Activated gamma-delta T cell treated with Interleukin-2 at 50 U/mL for 16 hours (primary cell): Measurements from ENCODE around the gene KHDRBS1.
A peak's percentile ranks its signal among the peaks of the same experiment; 100 is the strongest.
"Not testable (repeated sequence)": the region's sequence is repeated elsewhere in the genome, so short reads cannot be mapped to it uniquely, and the experiment has no call there.

Experiments used
- DNase-seq: peaks from one replicate; pipeline ENCODE4 v3.0.0-alpha.2; 2020

The KHDRBS1 gene, protein sequence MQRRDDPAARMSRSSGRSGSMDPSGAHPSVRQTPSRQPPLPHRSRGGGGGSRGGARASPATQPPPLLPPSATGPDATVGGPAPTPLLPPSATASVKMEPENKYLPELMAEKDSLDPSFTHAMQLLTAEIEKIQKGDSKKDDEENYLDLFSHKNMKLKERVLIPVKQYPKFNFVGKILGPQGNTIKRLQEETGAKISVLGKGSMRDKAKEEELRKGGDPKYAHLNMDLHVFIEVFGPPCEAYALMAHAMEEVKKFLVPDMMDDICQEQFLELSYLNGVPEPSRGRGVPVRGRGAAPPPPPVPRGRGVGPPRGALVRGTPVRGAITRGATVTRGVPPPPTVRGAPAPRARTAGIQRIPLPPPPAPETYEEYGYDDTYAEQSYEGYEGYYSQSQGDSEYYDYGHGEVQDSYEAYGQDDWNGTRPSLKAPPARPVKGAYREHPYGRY

DNA sequence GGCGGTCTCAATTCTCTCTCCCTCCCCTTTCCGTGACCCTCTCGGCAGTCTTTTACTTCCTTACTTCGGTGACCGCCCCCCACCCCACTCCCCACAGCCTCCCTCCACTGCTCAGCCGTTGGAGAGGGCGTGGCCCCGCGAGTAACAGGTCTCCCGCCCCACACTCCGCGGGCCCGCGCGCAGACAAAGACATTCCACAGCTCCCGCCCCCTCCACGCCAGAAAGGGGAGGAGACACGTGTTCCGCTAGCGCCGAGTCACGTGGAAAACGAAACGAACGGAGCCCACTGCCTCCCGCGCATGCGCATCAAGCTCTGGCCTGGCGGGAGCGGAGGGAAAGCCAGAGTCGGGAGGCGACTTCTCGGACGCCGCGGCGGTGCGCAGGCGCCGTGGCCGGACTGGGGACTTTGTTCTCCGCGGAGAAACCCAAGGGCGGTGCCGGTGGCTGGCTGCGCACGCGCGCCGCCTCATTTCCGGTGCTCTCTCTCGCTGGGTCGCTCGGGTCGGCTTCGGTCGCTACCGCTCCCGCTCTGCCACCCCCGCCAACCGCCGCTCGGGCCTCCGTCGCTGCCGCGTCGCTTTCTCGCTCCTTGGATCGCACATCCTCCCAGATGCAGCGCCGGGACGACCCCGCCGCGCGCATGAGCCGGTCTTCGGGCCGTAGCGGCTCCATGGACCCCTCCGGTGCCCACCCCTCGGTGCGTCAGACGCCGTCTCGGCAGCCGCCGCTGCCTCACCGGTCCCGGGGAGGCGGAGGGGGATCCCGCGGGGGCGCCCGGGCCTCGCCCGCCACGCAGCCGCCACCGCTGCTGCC, at the start of gene KHDRBS1:
Gene KHDRBS1, plus strand, starts transcription at position 483 of the 813 bp plus-strand sequence. Its CDS starts 128 bp downstream, at position 611.
- peak; percentile 98 for DNase-seq

GRCh38 chr1:31970873-31971272, 42.8 kb upstream of the KHDRBS1 start:
- no peak for DNase-seq

DNA sequence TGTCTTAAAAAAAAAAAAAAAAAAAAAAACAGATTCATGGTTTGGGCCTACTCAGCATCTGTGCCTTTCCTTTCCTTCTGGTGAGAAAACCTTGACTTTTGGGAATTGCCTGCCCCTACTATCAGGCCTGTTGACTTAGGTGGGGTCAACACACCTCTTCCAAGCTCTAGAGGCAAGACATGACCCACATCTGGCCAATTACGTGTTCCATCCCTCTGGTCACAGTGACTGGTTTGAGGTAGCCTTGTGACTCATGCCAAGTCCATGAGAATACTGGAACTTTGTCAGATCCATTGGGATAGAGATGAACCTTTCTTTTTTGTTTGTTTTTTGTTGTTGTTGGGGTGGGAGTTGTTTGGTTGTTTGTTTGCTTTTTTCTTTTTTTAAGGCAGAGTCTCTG, 37.3 kb upstream of the KHDRBS1 start:
- DNase-seq = no peak

DNA sequence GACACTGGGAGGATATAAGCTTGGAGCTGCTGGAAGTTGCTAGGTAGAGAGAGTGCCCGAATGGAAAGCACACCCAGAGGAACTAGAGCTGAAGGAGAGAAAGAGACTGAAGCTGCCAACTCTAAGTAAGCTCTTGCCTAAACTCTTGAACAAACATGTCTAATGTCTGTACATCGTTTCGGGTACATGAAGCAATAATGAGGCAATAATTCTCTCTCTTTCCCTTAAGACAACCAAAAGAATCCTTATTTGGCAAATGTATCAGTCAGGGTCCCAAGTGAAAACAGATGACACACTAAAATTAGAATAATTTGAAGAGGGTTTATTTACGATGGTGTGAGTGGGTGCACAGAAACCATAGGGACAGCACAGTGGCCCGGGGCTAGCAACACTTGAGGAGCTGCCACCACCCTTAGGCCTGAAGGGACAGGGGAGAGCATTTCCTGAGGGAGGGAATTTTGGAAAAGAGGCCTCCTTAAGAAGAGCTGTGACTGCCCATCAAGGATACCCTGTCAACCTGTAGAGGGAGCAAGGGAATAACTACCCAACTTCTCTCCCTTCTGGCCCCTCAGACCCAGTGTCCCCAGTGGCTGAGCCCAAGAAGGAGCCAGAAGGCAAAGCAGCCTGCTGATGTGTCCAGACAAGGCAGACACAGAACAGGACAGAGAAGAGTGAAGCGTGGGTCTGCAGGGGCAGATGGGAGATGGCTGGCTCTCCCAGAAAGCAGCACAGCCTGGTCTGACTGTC, 36.1 kb upstream of the KHDRBS1 start:
- no peak for DNase-seq

- no peak for DNase-seq
These were observed 34.7 kb upstream of the KHDRBS1 start for GRCh38 chr1:31978843-31979400.

DNA sequence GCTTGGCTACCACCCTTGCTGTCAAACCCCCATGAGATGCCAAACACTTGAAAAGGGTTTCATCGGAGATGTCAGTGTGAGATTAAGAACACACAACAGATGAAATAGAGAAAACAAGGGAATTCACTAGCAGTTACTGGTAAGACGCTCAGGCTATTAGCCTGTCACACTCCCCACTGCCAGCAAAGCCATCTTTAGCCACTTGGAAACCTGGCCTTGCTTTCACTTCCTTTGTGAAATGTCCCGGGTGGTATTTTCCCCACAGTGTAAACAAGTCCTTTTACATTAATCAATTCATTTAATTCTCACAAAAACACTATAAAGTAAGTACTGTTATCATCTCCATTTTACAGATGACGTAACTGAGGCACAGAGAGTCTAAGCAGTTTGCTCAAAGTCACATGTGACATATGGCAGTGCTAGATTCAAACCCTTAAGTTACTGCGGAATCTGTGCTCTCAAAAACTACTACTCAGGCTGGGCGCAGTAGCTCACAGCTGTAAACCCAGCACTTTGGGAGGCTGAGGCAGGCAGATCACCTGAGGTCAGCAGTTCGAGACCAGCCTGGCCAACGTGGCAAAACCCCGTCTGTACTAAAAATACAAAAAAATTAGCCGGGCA, 32.7 kb upstream of the KHDRBS1 start:
- no peak for DNase-seq

GRCh38 chr1:31981456-31981839, 32.2 kb upstream of the KHDRBS1 start:
- no peak for DNase-seq

DNA sequence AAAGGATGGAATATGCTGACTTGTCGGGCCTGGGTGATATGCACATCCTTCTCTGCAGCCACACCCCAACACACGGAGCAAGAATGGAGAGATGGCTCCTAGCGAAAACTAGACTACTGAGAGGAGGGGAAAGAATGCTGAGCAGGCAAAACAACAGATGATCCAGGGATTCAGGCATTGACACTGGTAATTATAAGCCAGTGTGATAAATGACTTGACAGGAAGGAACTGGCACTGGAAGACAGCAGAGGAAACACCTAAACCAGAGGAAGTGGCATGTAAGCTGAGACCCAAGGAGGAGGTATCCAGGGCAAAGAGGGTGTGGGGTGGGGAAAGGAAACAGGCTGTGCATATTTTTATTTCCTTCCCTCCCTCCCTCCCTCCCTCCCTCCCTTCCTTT, 31.7 kb upstream of the KHDRBS1 start:
- DNase-seq = peak; percentile 41

- DNase-seq = peak; percentile 42
These were observed 29.0 kb upstream of the KHDRBS1 start for GRCh38 chr1:31984419-31985347.

DNA sequence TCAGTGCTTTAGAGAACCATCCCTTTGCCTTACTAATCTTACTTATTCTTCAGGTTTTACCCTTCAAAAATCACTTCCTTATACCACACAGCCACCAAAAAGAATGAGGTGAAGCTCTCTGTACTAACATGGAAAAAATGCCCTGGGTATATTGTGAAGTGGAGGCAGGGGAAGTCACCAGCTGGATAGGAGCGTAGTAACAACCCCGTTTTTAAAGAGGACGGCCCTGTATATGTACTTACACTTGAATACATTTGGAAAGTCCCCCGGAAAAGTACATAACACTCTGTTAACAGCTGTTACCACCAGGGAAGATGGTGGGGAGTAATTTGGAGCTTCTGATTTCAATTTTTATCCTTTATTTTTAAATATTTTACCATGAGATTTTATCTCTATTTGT, 28.2 kb upstream of the KHDRBS1 start:
- no peak for DNase-seq

DNA sequence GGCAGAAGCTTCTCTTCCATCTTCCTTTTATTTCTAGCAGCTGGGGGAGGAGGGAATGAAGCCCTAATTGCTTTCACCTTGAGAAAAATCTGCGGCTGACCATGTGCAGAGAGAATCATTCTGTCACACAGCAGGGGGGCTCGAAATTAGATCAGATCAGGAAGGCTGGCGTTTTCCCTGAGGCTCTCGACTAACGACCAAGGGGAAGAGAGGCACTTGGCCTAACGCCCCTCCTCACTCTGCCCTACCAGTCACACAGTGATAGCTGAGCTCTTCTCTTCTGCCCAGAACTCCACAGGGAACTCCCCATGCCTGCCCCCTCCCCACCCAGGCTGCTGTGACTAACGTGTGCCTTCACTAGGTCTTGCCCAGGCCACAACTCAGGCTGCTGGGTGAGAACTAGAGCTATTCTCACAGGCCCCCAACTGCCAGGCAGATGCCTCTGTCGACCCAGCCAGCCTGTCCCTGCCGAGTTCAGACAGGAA, 26.5 kb upstream of the KHDRBS1 start:
- no peak for DNase-seq

DNA sequence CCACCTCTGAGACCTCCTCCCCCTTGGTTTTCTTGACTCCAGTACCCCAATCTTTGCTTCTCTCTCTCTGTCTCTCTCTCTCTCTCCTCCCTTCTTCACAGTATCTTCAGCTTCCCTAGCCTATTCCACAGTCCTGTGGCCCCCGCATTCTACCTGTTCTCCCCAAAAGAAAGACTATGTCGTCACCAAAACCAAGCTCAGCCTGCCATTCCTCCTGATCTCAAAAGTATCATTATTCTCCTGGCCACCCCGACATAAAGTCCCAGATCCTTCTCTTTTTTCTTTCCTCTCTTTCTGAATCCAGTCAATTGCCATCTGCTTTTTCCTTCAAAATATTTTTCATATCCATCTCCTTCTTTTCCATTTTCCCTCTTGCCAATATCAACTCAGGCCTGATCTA, 23.7 kb upstream of the KHDRBS1 start:
- no peak for DNase-seq

DNA sequence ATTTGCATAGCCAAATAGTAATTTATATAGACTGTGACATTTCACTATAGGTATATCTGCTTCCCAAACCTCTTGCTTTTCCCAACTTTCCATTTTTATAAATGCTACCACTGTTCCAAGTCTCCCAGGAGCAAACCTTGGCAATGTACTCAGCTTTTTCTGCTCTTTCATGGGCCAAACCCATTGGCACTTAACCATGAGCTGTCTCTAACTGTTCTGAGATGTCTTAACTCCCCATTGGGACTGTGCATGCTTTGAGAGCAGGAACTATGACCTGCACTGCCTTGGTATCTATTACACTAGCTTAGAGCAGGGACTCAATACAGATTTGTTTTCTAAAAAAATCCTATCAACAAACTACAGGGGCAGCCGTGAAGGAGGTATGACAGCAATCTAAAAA, 22.5 kb upstream of the KHDRBS1 start:
- no peak for DNase-seq

DNA sequence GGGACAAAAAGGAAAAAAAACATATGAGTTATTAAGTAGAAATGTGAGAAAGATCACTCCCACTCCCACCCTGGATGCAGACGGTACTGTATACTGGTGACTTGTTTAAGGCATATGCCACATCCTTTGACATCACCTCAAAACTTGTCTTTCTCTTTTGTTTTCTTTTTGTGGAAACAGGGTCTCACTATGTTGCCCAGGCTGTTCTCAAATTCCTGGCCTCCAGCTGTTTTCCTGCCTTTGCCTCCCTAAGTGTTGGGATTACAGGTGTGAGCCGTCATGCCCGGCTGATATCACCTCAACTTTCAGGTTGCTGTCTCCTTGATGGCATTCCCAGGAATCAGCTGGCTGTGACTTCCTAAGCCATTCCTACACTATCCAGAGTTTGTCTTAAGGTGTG, 18.4 kb upstream of the KHDRBS1 start:
- DNase-seq = no peak

DNA sequence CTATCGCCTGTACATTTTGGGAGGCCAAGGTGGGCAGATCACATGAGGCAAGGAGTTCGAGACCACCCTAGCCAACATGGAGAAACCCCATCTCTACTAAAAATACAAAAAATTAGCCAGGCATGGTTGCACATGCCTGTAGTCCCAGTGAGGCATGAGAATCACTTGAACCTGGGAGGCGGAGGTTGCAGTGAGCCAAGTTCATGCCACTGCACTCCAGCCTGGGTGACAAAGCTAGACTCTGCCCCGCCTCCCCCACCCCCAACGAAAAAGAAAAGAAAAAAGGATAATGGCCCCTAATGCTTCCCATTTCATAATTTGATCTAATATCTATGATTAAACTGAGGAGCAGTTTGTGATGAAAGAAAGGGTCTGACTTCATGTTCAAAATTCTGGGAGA, 17.5 kb upstream of the KHDRBS1 start:
- DNase-seq = not testable (repeated sequence)

- DNase-seq = no peak
These were observed 11.8 kb upstream of the KHDRBS1 start for GRCh38 chr1:32001863-32002262.

GRCh38 chr1:32002285-32002684, 11.4 kb upstream of the KHDRBS1 start:
- DNase-seq = not testable (repeated sequence)

GRCh38 chr1:32005522-32005921, 8.1 kb upstream of the KHDRBS1 start:
- no peak for DNase-seq

- no peak for DNase-seq
These were observed 6.1 kb upstream of the KHDRBS1 start for GRCh38 chr1:32007591-32007940.

DNA sequence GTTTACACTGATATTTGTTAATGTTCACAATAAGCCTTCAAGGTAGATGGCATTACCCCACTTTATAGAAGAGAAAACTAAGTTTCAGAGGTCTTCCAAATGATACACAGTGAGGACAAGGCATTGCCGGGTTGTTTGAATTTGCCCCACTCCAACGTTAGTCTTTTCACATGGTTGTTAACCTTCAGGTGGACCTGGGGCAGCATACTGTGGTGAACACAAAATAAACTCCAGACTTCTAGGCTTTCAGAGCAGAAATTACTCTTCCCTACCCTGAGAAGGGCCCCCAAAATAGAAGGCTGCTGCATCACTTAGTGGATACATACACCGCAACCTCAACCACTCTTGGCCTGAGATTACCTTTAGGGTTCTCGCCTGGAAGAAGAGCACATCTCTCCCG, 3.4 kb upstream of the KHDRBS1 start:
- DNase-seq = no peak

DNA sequence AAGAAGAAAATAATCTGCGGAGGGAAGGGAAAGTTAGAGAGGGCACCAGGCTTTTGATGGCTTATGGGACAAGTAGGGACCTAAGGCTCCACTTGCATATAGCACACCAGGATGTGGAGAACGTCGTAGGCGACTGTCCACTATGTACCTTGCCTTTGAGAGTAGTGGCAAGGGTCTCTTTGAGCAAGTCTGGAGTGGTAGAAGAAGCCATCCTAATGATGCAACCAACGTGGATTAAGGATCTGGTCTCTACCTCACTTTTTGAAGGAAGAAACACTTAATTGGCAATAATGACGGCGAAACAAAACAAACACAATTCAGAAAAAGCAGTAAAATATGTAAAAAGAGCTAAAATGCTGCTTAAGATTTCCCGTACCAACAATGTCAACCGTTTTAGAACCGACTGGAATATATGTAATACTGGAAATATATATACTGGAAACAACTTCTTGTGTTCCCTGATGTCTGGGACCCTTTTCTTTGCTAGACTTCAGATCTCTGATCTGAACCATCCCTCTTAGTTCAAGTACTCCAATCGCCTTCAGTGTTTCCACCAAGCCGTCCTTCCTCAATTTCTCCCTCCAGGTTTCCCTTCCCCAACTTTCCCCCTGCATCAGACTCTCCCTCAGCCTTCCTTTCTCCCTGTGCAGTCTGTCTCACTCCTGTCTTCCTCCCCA, 821 bp upstream of the KHDRBS1 start:
- DNase-seq = no peak
